ENCODE measurements around the gene PLXDC2.

GRCh38 chr10:20180766-20181165 is 364.5 kb downstream of the PLXDC2 start:
- no peak for TF ChIP-seq FOXA1 (IDR thresholded peaks at IDR 0.05)
- no peak for TF ChIP-seq BHLHE40 (IDR thresholded peaks at IDR 0.05; ENCODE audit: borderline replicate concordance)
- no peak for TF ChIP-seq ARNT (IDR thresholded peaks at IDR 0.05)
- TF ChIP-seq CTBP1 (IDR thresholded peaks at IDR 0.05; ENCODE audit: borderline replicate concordance), result no peak
- TF ChIP-seq TARDBP (IDR thresholded peaks at IDR 0.05), result no peak
- no peak for TF ChIP-seq NFRKB (IDR thresholded peaks at IDR 0.05)
- no peak for TF ChIP-seq L3MBTL2 (conservative IDR thresholded peaks at IDR 0.05)
- TF ChIP-seq FOXK2 (IDR thresholded peaks at IDR 0.05), result no peak
- no peak for TF ChIP-seq FOXM1 (IDR thresholded peaks at IDR 0.05; ENCODE audit: borderline replicate concordance)
- TF ChIP-seq HDGF (IDR thresholded peaks at IDR 0.05; ENCODE audit: borderline replicate concordance), result no peak
